Fibroblast of skin of left biceps (primary cell): ENCODE results near the gene RC3H1.
"Not testable (repeated sequence)": the region's sequence is repeated elsewhere in the genome, so short reads cannot be mapped to it uniquely, and the experiment has no call there.

Experiments used
- DNase-seq, 2 experiments: peaks; one replicate each; pipeline ENCODE4 v3.0.0-alpha.2; 2013; ENCODE audit warnings: low read depth in 2 of 2

The RC3H1 gene

DNA sequence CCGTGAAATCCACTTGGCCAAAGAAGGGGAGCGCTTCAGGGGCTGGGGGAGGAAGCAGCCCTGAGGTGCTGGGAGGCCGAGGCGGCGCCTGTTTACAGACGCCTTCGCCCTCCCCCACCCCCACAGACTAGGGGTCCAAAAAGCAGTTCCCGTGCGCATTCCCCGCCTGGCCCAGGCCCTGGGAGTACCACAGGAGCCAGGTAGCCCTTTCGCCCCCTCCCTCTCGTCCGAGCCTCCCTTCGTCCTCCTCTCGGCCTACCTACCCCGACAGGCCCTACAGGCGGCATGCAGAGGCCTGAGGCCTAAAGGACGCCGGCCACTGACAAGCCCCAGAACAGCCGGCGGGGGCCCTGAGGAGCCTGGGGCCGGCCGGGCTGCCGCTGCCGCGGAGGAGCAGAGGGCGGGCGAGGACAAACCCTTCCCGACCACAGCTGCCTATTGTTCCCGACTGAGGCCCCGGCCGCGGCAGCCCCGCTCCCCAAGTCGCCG lies 522 bp downstream of the RC3H1 start:
- DNase-seq = no peak

DNA sequence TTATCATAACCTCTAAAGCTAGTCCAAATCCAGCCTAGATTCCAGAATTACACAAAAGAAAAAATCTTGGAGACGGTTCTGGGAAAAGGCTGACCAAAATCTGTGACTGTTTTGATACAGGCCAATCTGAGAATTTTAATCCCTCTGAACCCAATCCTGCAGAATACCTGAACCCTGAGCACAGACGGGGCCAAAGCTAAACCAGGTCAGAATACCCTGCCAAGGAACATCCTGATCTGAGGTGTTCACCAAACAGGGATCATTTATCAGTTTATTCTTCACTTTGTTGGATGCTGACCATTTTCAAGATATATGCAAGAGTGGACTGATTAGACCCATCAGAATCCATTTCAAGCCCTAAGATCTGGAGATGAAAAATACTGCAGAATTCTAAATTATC lies 3.6 kb downstream of the RC3H1 start:
- DNase-seq = no peak

GRCh38 chr1:174017231-174017970 lies 4.8 kb downstream of the RC3H1 start:
- no peak for DNase-seq

GRCh38 chr1:174013864-174014418 lies 8.2 kb downstream of the RC3H1 start:
- DNase-seq = no peak

- DNase-seq = no peak
Measured at GRCh38 chr1:174008979-174009378, 13.2 kb downstream of the RC3H1 start.

- DNase-seq = no peak
Measured at GRCh38 chr1:174008269-174008668, 13.9 kb downstream of the RC3H1 start.

GRCh38 chr1:174007851-174008250 lies 14.3 kb downstream of the RC3H1 start:
- DNase-seq = no peak

DNA sequence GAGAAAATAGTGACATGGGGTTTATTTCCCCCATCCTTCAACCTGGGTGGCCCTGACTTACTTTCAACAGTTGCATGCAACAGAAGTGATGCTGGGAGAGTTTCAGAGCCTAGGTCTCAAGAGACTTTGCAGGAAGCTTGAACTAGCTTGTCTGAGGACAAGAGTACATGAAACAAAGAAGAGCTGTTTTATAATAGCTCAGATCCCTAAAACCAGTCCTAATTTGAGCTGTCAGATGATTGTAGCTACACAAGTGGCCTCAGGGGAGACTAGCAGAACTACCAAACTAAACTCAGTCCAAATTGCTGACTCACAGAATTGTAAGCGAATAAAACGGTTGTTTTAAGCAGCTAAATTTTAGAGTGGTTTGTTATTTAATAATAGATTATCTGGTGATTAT lies 17.1 kb downstream of the RC3H1 start:
- no peak for DNase-seq

- DNase-seq = no peak
Measured at GRCh38 chr1:174003867-174004266, 18.3 kb downstream of the RC3H1 start.

- no peak for DNase-seq
Measured at GRCh38 chr1:174001573-174001972, 20.6 kb downstream of the RC3H1 start.

GRCh38 chr1:174000371-174000770 lies 21.8 kb downstream of the RC3H1 start:
- no peak for DNase-seq

GRCh38 chr1:173997791-173998190 lies 24.4 kb downstream of the RC3H1 start:
- no peak for DNase-seq

DNA sequence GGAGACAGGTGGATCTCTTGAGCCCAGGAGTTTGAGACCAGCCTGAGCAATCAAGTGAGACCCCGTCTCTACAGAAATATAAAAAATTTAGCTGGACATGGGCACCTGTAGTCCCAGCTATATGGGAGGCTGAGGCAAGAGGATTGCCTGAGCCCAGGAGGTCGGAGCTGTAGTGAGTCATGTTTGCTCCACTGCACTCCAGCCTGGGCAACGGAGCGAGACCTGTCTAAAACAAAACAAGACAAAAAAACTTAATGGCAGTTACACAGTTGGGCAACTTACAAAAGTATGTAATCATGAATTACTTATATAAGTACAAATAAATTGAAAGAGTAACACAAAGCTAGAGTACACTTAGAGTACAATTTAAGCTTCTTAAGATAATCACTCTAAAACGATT lies 25.2 kb downstream of the RC3H1 start:
- DNase-seq = no peak

DNA sequence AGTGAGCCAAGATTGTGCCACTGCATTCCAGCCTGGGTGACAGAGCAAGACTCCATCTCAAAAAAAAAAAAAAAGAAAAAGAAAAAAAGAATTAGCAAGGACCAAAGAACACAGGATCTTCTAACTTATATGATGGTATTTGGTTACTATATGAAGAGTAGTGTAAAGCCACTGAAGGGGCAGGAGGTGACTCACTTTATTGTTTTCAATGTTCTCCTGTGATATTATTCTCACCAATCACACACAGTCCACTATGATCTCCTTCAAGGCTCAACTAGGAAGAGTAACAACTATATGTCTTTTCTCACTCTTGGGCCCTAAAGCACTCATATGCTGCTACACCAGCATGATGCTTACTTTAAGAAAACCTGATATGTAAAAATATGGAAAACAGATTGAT lies 26.7 kb downstream of the RC3H1 start:
- DNase-seq = no peak

- DNase-seq = not testable (repeated sequence)
Measured at GRCh38 chr1:173993948-173994347, 28.2 kb downstream of the RC3H1 start.

DNA sequence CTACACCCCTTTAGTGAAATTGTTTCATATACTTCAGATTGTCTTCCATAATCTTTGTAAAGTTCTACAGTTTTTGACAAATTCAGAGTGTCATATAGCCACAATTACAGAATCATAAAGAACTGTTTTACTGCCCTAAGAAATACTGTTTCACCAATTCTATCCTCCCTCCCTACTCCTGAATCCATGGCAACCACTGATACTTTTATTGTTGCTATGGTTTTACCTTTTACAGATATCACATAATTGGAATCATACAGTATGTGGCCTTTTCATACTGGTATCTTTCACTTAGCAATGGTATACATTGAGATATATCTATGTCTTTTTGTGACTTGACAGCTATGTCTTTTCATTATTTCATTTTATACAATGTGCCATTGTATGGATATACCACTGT lies 34.1 kb downstream of the RC3H1 start:
- DNase-seq = no peak

DNA sequence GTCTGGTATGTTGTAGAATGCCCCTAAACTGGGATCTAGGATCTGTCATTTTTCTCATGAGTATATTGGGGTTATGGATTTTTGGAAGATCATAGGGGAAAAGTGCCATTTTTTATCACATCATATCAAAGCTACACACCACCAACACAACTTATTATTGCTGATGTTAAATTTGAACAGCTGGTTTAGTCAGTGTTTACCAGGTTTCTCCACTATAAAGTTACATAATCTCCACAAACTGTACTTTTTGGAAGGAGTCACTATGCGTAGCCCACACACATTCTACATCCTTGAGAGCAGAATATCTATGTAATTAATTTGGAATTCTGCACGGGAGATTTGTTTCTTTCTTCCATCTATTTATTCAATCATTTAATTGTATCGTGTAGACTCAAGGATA lies 35.2 kb downstream of the RC3H1 start:
- DNase-seq = no peak

- no peak for DNase-seq
Measured at GRCh38 chr1:173970252-173970651, 51.9 kb downstream of the RC3H1 start.

- DNase-seq = not testable (repeated sequence)
Measured at GRCh38 chr1:173965896-173966295, 56.3 kb downstream of the RC3H1 start.

DNA sequence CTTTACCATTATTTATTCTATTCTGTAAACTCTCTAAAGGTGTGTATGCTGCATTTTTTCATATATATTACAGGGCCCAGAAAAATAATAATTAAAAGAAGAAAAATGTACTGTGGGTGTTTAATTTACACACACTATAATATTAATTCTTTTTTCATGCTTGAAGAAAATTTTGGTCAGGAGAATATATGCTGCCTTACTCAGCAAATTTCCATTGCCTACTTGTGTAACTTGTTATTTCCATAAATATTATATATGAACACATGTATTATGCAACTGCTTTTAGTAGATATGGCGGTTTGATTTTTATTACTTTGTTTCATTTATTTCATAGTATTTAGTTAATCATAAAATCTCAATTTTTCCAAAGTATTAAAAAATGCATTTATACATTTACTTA lies 58.7 kb downstream of the RC3H1 start:
- DNase-seq = no peak

GRCh38 chr1:173960625-173961024 lies 61.5 kb downstream of the RC3H1 start:
- DNase-seq = no peak

GRCh38 chr1:173954179-173954578 lies 68.0 kb downstream of the RC3H1 start:
- DNase-seq = no peak

- no peak for DNase-seq
Measured at GRCh38 chr1:173948594-173948993, 73.6 kb downstream of the RC3H1 start.
